Measurements from ENCODE around the gene FAM193A.

GRCh38 chr4:2507259-2507658 is 29.2 kb upstream of the FAM193A start:
- TF ChIP-seq CTCF (IDR thresholded peaks at IDR 0.05), result no peak
- no peak for TF ChIP-seq POLR2A (IDR thresholded peaks at IDR 0.05)

Measured in right lobe of liver (tissue), 4 donors.